Raji (cell line): ENCODE data around the gene MMD2.

Experiments
- POLR2A ChIP-seq: IDR thresholded peaks from 2 replicates; pipeline ENCODE4 v1.6.1; 2011; ENCODE audit warnings: low read depth, low read length, control low read depth; ENCODE audit not compliant: insufficient read depth

The MMD2 gene

GRCh38 chr7:4958477-4959301 lies at the start of gene MMD2:
MMD2 (minus strand) TSS chr7:4959187; CDS start chr7:4959017, 170 bp downstream.
- no peak for TF ChIP-seq POLR2A

- TF ChIP-seq POLR2A = no peak
Observed at GRCh38 chr7:5005066-5005465, 46.1 kb upstream of the MMD2 start.

GRCh38 chr7:5001911-5002310 lies 42.9 kb upstream of the MMD2 start:
- no peak for TF ChIP-seq POLR2A

GRCh38 chr7:5001003-5001402 lies 42.0 kb upstream of the MMD2 start:
- no peak for TF ChIP-seq POLR2A

- TF ChIP-seq POLR2A = no peak
Observed at GRCh38 chr7:4999369-4999950, 40.5 kb upstream of the MMD2 start.

- TF ChIP-seq POLR2A = no peak
Observed at GRCh38 chr7:4998910-4999309, 39.9 kb upstream of the MMD2 start.

- TF ChIP-seq POLR2A = no peak
Observed at GRCh38 chr7:4998244-4998643, 39.3 kb upstream of the MMD2 start.

GRCh38 chr7:4996696-4997222 lies 37.8 kb upstream of the MMD2 start:
- TF ChIP-seq POLR2A = no peak

GRCh38 chr7:4995429-4995969 lies 36.5 kb upstream of the MMD2 start:
- no peak for TF ChIP-seq POLR2A

GRCh38 chr7:4993471-4993870 lies 34.5 kb upstream of the MMD2 start:
- TF ChIP-seq POLR2A = no peak

GRCh38 chr7:4973728-4974198 lies 14.8 kb upstream of the MMD2 start:
- TF ChIP-seq POLR2A = peak; percentile 90

- TF ChIP-seq POLR2A = no peak
Observed at GRCh38 chr7:4965295-4966022, 6.5 kb upstream of the MMD2 start.

- TF ChIP-seq POLR2A = no peak
Observed at GRCh38 chr7:4964506-4964905, 5.5 kb upstream of the MMD2 start.

GRCh38 chr7:4962872-4963775 lies 4.1 kb upstream of the MMD2 start:
- TF ChIP-seq POLR2A = no peak

- TF ChIP-seq POLR2A = no peak
Observed at GRCh38 chr7:4960363-4960762, 1.4 kb upstream of the MMD2 start.

- TF ChIP-seq POLR2A = no peak
Observed at GRCh38 chr7:4959893-4960292, 906 bp upstream of the MMD2 start.
